Type B pancreatic cell (in vitro differentiated cells): ENCODE measurements around the gene MYO5C. TPM values are rescaled to one million over a fixed set of nuclear protein-coding genes. Genes with fewer than 3 reads are reported as not detected.

ENCODE experiments used
- DNase-seq: peaks from one replicate; pipeline ENCODE4 v3.0.0; 2021; ENCODE audit warnings: mixed read lengths; ENCODE audit not compliant: unreplicated experiment; ENCODE audit errors: extremely low spot score
- H3K27ac Mint-ChIP-seq: 2 replicates; pipeline ENCODE4 v1.8.0; 2021; ENCODE audit warnings: mild to moderate bottlenecking, mixed read lengths
- H3K27me3 Mint-ChIP-seq: 2 replicates; pipeline ENCODE4 v1.8.0; 2021; ENCODE audit warnings: mixed read lengths
- H3K36me3 Mint-ChIP-seq: 2 replicates; pipeline ENCODE4 v1.8.0; 2021; ENCODE audit warnings: mixed read lengths
- H3K4me1 Mint-ChIP-seq: one replicate; pipeline ENCODE4 v1.8.0; 2021; ENCODE audit warnings: mixed read lengths; ENCODE audit not compliant: unreplicated experiment
- H3K4me3 Mint-ChIP-seq: 2 replicates; pipeline ENCODE4 v1.8.0; 2021; ENCODE audit warnings: mild to moderate bottlenecking, mixed read lengths
- H3K9me3 Mint-ChIP-seq: 2 replicates; pipeline ENCODE4 v1.8.0; 2021; ENCODE audit warnings: mixed read lengths
- CTCF ChIP-seq: fragments of 200-600 bp; sonication (generic); conservative IDR thresholded peaks from 2 replicates; pipeline ENCODE4 v1.5.0; 2021; ENCODE audit warnings: antibody characterized with exemption, mild to moderate bottlenecking
- total RNA-seq: library from RNA; stranded (reverse); gene quantifications from 2 replicates; pipeline ENCODE4 v1.2.1, GENCODE V29; 2021; ENCODE audit warnings: low replicate concordance

The MYO5C gene
- total RNA-seq, 1 donor from 2014 or later, result 17.5 TPM

GRCh38 chr15:52256366-52256765 lies 39.2 kb downstream of the MYO5C start:
- DNase-seq, result no peak
- Mint-ChIP-seq H3K4me1 (peaks cover 14% of the 10 kb centered on the region), H3K36me3 (no peaks in the 10 kb centered on the region), H3K27me3 (no peaks in the 10 kb centered on the region), H3K9me3 (no peaks in the 10 kb centered on the region), H3K27ac (peak overlapping the region; percentile 76), H3K4me3 (peak overlapping the region; percentile 74)
- peak; percentile 84 for TF ChIP-seq CTCF

GRCh38 chr15:52255935-52256334 lies 39.7 kb downstream of the MYO5C start:
- Mint-ChIP-seq H3K27ac (peak overlapping the region; percentile 76), H3K4me1 (peaks cover 14% of the 10 kb centered on the region), H3K9me3 (no peaks in the 10 kb centered on the region), H3K27me3 (no peaks in the 10 kb centered on the region), H3K36me3 (no peaks in the 10 kb centered on the region), H3K4me3 (peak overlapping the region; percentile 11)
- DNase-seq, result no peak
- no peak for TF ChIP-seq CTCF

- Mint-ChIP-seq H3K36me3 (no peaks in the 10 kb centered on the region), H3K27me3 (no peaks in the 10 kb centered on the region), H3K27ac (peak overlapping the region; percentile 29), H3K4me3 (no peak overlapping the region), H3K4me1 (peaks cover 14% of the 10 kb centered on the region), H3K9me3 (no peaks in the 10 kb centered on the region)
- DNase-seq, result no peak
- no peak for TF ChIP-seq CTCF
These were observed 40.6 kb downstream of the MYO5C start for GRCh38 chr15:52255008-52255407.

- H3K4me1 Mint-ChIP-seq, result peaks cover 14% of the 10 kb centered on the region
These were observed 41.2 kb downstream of the MYO5C start for GRCh38 chr15:52254391-52254790.

GRCh38 chr15:52252781-52253180 lies 42.8 kb downstream of the MYO5C start:
- H3K4me1 Mint-ChIP-seq, result peaks cover 14% of the 10 kb centered on the region
- H3K27me3 Mint-ChIP-seq, result no peaks in the 10 kb centered on the region
- no peaks in the 10 kb centered on the region for H3K36me3 Mint-ChIP-seq
- no peak for TF ChIP-seq CTCF
- H3K4me3 Mint-ChIP-seq, result no peak overlapping the region
- H3K9me3 Mint-ChIP-seq, result no peaks in the 10 kb centered on the region
- peak overlapping the region; percentile 80 for H3K27ac Mint-ChIP-seq
- DNase-seq, result no peak

More at GRCh38 chr15:52254391-52254790, 41.2 kb downstream of the MYO5C start:
- Mint-ChIP-seq H3K36me3 (no peaks in the 10 kb centered on the region), H3K27me3 (no peaks in the 10 kb centered on the region), H3K9me3 (no peaks in the 10 kb centered on the region), H3K4me3 (no peak overlapping the region), H3K27ac (no peak overlapping the region)
- TF ChIP-seq CTCF, result no peak
- no peak for DNase-seq
